HK-2 (cell line): ENCODE data around the gene TIMP1.
"Not testable (repeated sequence)": the region's sequence is repeated elsewhere in the genome, so short reads cannot be mapped to it uniquely, and the experiment has no call there.

Experiments
- DNase-seq: peaks from one replicate; pipeline ENCODE4 v3.0.0-alpha.2; 2018; ENCODE audit not compliant: unreplicated experiment

Gene TIMP1

GRCh38 chrX:47603125-47603524, 20.9 kb downstream of the TIMP1 start:
- DNase-seq, result not testable (repeated sequence)

- no peak for DNase-seq
Measured at GRCh38 chrX:47605024-47605423, 22.8 kb downstream of the TIMP1 start.

GRCh38 chrX:47607091-47607490, 24.9 kb downstream of the TIMP1 start:
- DNase-seq, result no peak

GRCh38 chrX:47608130-47608810, 26.0 kb downstream of the TIMP1 start:
- DNase-seq, result no peak

GRCh38 chrX:47610511-47610910, 28.3 kb downstream of the TIMP1 start:
- DNase-seq, result no peak

- DNase-seq, result no peak
Measured at GRCh38 chrX:47611489-47611888, 29.3 kb downstream of the TIMP1 start.

GRCh38 chrX:47611926-47612325, 29.7 kb downstream of the TIMP1 start:
- no peak for DNase-seq

GRCh38 chrX:47612418-47612817, 30.2 kb downstream of the TIMP1 start:
- DNase-seq, result no peak

GRCh38 chrX:47613082-47613481, 30.8 kb downstream of the TIMP1 start:
- no peak for DNase-seq

GRCh38 chrX:47614618-47615017, 32.4 kb downstream of the TIMP1 start:
- DNase-seq, result no peak

- DNase-seq, result no peak
Measured at GRCh38 chrX:47618923-47619485, 36.8 kb downstream of the TIMP1 start.

- peak; percentile 79 for DNase-seq
Measured at GRCh38 chrX:47619486-47620302, 37.5 kb downstream of the TIMP1 start, which contains the start of gene SYN1. Gene SYN1 (minus strand): TSS chrX:47619857. CDS start chrX:47619728, 129 bp downstream.

- DNase-seq, result no peak
Measured at GRCh38 chrX:47620303-47620685, 38.1 kb downstream of the TIMP1 start.

GRCh38 chrX:47621851-47622250, 39.6 kb downstream of the TIMP1 start:
- no peak for DNase-seq

GRCh38 chrX:47623540-47624027, 41.3 kb downstream of the TIMP1 start:
- DNase-seq, result peak; percentile 81

- DNase-seq, result no peak
Measured at GRCh38 chrX:47625365-47625764, 43.1 kb downstream of the TIMP1 start.

GRCh38 chrX:47628982-47629381, 46.7 kb downstream of the TIMP1 start:
- no peak for DNase-seq

GRCh38 chrX:47629419-47630200, 47.4 kb downstream of the TIMP1 start, which contains the start of gene CFP:
Gene CFP (minus strand): TSS chrX:47629930. CDS start chrX:47629844, 86 bp downstream.
- no peak for DNase-seq

- no peak for DNase-seq
Measured at GRCh38 chrX:47631676-47632075, 49.4 kb downstream of the TIMP1 start.

GRCh38 chrX:47632666-47633065, 50.4 kb downstream of the TIMP1 start:
- no peak for DNase-seq

GRCh38 chrX:47633689-47634590, 51.7 kb downstream of the TIMP1 start:
- no peak for DNase-seq
